IPS-18a (cell line): ENCODE results near the gene PPIP5K2.

ENCODE experiments used
- H3K27ac ChIP-seq: one replicate; pipeline ENCODE4 v1.5.1; 2013; ENCODE audit warnings: low read length
- H3K27me3 ChIP-seq: one replicate; pipeline ENCODE4 v1.6.1; 2013; ENCODE audit warnings: mild to moderate bottlenecking, low read length; ENCODE audit not compliant: control insufficient read depth, insufficient read depth
- H3K36me3 ChIP-seq: one replicate; pipeline ENCODE4 v1.6.1; 2013; ENCODE audit warnings: low read depth, low read length; ENCODE audit not compliant: control insufficient read depth
- H3K4me1 ChIP-seq: one replicate; pipeline ENCODE4 v1.6.1; 2013; ENCODE audit warnings: low read depth, low read length; ENCODE audit not compliant: control insufficient read depth
- H3K4me3 ChIP-seq: one replicate; pipeline ENCODE4 v1.5.1; 2013; ENCODE audit warnings: low read length
- H3K9ac ChIP-seq: one replicate; pipeline ENCODE4 v1.6.1; 2013; ENCODE audit warnings: mild to moderate bottlenecking, low read length, moderate library complexity
- H3K9me3 ChIP-seq: one replicate; pipeline ENCODE4 v1.6.1; 2013; ENCODE audit warnings: low read depth, low read length; ENCODE audit not compliant: control insufficient read depth

The PPIP5K2 gene

GRCh38 chr5:103224894-103225246 is 104.8 kb downstream of the PPIP5K2 start:
- H3K4me3 ChIP-seq = no peak overlapping the region
- H3K9ac ChIP-seq = no peak overlapping the region

GRCh38 chr5:103228061-103228460 is 108.0 kb downstream of the PPIP5K2 start:
- Histone ChIP-seq H3K27me3 (no peaks in the 10 kb centered on the region), H3K9ac (no peak overlapping the region), H3K36me3 (no peaks in the 10 kb centered on the region), H3K9me3 (no peaks in the 10 kb centered on the region), H3K27ac (no peak overlapping the region), H3K4me3 (no peak overlapping the region), H3K4me1 (no peaks in the 10 kb centered on the region)

More at GRCh38 chr5:103224894-103225246, 104.8 kb downstream of the PPIP5K2 start:
- H3K36me3 ChIP-seq = no peaks in the 10 kb centered on the region
- H3K27ac ChIP-seq = no peak overlapping the region
- H3K4me1 ChIP-seq = no peaks in the 10 kb centered on the region
- H3K27me3 ChIP-seq = no peaks in the 10 kb centered on the region
- H3K9me3 ChIP-seq = no peaks in the 10 kb centered on the region

GRCh38 chr5:103228588-103228987 is 108.5 kb downstream of the PPIP5K2 start:
- Histone ChIP-seq H3K4me3 (no peak overlapping the region), H3K9ac (no peak overlapping the region), H3K4me1 (no peaks in the 10 kb centered on the region), H3K9me3 (no peaks in the 10 kb centered on the region), H3K27ac (no peak overlapping the region), H3K36me3 (no peaks in the 10 kb centered on the region), H3K27me3 (no peaks in the 10 kb centered on the region)

DNA sequence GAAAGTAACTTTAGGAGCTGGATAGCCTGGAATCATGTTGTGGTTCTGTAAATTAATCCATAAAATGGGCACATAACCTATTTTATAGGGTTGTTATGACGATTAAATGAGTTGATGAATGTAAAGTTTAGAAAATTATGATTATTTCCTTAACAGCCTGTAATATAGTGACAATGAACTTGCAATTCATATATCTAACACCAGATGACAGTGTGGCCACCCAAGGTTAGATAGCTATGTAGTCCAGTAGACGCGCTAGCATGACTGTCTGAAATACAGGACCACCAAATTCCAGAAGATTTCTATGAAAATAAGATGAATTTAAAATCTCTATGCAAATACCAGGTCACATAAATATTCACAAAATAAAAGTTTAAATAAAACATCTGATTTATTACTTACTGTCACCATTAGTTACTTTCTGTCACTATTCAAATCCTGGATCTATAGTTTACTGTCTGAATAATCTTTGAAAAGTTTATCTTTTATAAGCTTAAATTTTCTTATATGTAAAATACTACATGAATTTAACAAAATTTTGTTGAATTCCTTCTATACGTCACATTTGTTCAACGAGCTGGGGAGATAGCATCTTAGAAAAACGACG is 112.4 kb downstream of the PPIP5K2 start:
- Histone ChIP-seq H3K9me3 (no peaks in the 10 kb centered on the region), H3K27me3 (no peaks in the 10 kb centered on the region), H3K4me3 (no peak overlapping the region), H3K4me1 (no peaks in the 10 kb centered on the region), H3K36me3 (no peaks in the 10 kb centered on the region), H3K9ac (no peak overlapping the region), H3K27ac (no peak overlapping the region)

GRCh38 chr5:103234239-103234975 is 114.3 kb downstream of the PPIP5K2 start:
- Histone ChIP-seq H3K9ac (no peak overlapping the region), H3K4me1 (no peaks in the 10 kb centered on the region), H3K36me3 (no peaks in the 10 kb centered on the region), H3K27me3 (no peaks in the 10 kb centered on the region), H3K4me3 (no peak overlapping the region), H3K9me3 (no peaks in the 10 kb centered on the region), H3K27ac (no peak overlapping the region)

GRCh38 chr5:103235891-103236290 is 115.8 kb downstream of the PPIP5K2 start:
- Histone ChIP-seq H3K36me3 (no peaks in the 10 kb centered on the region), H3K9ac (no peak overlapping the region), H3K4me1 (no peaks in the 10 kb centered on the region), H3K4me3 (no peak overlapping the region), H3K9me3 (peaks cover 6% of the 10 kb centered on the region), H3K27me3 (no peaks in the 10 kb centered on the region), H3K27ac (no peak overlapping the region)

DNA sequence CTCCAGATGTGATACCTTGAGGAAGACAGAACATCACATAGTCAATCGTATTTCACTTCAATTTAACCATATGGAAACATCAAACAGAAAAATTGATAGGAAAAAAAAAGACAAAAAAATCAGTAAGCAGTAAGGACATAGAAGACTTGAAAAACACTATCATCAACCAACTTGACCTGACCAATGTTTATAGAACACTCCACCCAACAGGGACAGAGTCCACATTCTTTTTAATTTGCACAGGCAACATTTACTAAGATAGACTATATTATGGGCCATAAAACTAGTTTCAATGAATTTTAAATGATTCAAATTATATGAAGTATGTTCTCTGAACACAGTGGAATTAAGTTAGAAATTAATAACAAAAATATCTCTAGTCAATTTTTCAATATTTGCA is 117.7 kb downstream of the PPIP5K2 start:
- no peak overlapping the region for H3K27ac ChIP-seq
- no peak overlapping the region for H3K9ac ChIP-seq
- H3K4me3 ChIP-seq = no peak overlapping the region
- H3K9me3 ChIP-seq = peaks cover 6% of the 10 kb centered on the region
- H3K4me1 ChIP-seq = no peaks in the 10 kb centered on the region
- H3K27me3 ChIP-seq = no peaks in the 10 kb centered on the region
- H3K36me3 ChIP-seq = no peaks in the 10 kb centered on the region

- Histone ChIP-seq H3K27ac (no peak overlapping the region), H3K4me1 (no peaks in the 10 kb centered on the region), H3K4me3 (no peak overlapping the region), H3K9me3 (peaks cover 6% of the 10 kb centered on the region), H3K27me3 (no peaks in the 10 kb centered on the region), H3K36me3 (no peaks in the 10 kb centered on the region), H3K9ac (no peak overlapping the region)
Observed at GRCh38 chr5:103243665-103244064, 123.6 kb downstream of the PPIP5K2 start.

DNA sequence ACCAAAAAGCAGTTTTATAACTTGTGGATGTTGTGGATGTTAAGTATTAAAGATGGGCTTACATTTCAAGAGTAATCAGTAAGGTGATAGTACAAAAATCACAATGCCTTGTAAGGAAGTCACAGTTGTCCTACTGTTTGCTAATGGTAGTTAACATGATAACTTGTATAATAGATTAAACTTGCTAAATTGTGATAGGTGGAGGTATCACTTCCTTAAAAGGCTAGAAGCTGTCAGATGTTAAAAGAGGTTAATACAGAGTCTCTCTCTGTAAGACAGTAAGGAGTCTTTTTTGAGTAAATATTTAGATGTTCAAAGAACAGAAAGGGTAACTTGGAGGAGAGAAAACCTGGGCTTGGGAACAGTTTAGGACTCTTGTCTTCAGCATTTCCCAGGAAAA is 124.3 kb downstream of the PPIP5K2 start:
- H3K9ac ChIP-seq = no peak overlapping the region
- H3K27ac ChIP-seq = no peak overlapping the region
- no peaks in the 10 kb centered on the region for H3K4me1 ChIP-seq
- H3K4me3 ChIP-seq = no peak overlapping the region
- peaks cover 6% of the 10 kb centered on the region for H3K9me3 ChIP-seq
- H3K36me3 ChIP-seq = no peaks in the 10 kb centered on the region
- H3K27me3 ChIP-seq = no peaks in the 10 kb centered on the region

GRCh38 chr5:103245761-103246160 is 125.7 kb downstream of the PPIP5K2 start:
- Histone ChIP-seq H3K4me3 (no peak overlapping the region), H3K9me3 (no peaks in the 10 kb centered on the region), H3K4me1 (no peaks in the 10 kb centered on the region), H3K27me3 (no peaks in the 10 kb centered on the region), H3K9ac (no peak overlapping the region), H3K36me3 (no peaks in the 10 kb centered on the region), H3K27ac (no peak overlapping the region)

DNA sequence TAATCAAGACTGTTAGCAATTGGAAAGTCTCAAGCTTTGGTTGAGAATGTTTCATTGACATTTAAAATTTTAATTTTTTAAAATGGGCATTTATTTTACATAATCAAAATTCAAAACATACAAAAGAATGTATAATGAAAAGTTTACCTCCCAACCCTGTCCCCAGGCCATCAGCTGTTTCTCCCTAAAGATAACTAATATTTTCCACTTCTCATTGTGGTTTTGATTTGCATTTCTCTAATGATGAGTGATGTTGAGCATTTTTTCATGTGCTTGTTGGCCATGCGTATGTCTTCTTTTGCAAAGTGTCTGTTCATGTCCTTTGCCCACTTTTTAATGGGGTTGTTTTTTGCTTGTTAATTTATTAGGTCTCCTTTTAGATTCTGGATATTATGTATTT is 127.0 kb downstream of the PPIP5K2 start:
- no peaks in the 10 kb centered on the region for H3K36me3 ChIP-seq
- no peak overlapping the region for H3K27ac ChIP-seq
- H3K9me3 ChIP-seq = no peaks in the 10 kb centered on the region
- no peak overlapping the region for H3K4me3 ChIP-seq
- no peaks in the 10 kb centered on the region for H3K27me3 ChIP-seq
- H3K9ac ChIP-seq = no peak overlapping the region
- H3K4me1 ChIP-seq = no peaks in the 10 kb centered on the region

GRCh38 chr5:103249068-103249467 is 129.0 kb downstream of the PPIP5K2 start:
- Histone ChIP-seq H3K9ac (no peak overlapping the region), H3K27ac (no peak overlapping the region), H3K4me1 (no peaks in the 10 kb centered on the region), H3K27me3 (no peaks in the 10 kb centered on the region), H3K9me3 (no peaks in the 10 kb centered on the region), H3K4me3 (no peak overlapping the region), H3K36me3 (no peaks in the 10 kb centered on the region)
